ENCODE measurements around the gene TH. TPM values are rescaled to one million over a fixed set of nuclear protein-coding genes. Genes with fewer than 3 reads are reported as not detected.

Gene TH
- total and polyA plus RNA-seq, 4 donors = 0.99 to 8.8 (median 1.3) TPM

DNA sequence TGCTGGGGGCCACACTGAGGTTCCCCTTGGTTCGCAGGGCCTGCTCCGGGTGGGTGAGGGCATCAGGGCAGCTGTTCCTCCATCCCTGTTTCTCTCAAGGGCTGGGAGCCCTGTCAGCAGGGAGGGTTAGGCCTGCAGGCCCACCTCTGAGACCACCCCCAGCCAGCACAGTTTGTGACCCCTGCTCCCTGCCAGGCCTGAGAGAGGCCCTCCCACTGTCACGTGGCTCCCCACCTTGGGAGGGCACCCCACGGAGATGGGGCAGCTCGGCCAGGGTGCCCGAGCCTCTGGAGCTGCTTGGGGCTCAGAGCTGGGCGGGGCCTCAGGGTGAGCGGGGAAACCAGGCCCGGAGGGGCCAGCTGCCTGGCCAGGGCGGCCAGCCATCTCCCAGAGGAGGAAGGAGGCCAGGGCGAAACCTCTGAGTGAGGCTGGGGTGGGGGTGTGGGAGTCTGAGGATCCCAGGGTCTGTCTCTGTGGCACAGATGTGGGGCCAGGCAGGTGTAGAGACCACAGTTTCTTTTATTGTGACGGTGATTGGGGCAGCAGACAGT is 8.1 kb downstream of the TH start:
- no peak overlapping the region for H3K4me3 ChIP-seq (ENCODE audit: low read depth, low read length)
- H3K4me1 ChIP-seq (ENCODE audit: control insufficient read depth, insufficient read depth, low read length) = peaks cover 17% of the 10 kb centered on the region
- H3K9me3 ChIP-seq (ENCODE audit: control insufficient read depth, insufficient read depth, low read length) = no peaks in the 10 kb centered on the region
- no peaks in the 10 kb centered on the region for H3K36me3 ChIP-seq (ENCODE audit: control insufficient read depth, insufficient read depth, low read length)
- H3K27ac ChIP-seq (ENCODE audit: low read depth, low read length) = no peak overlapping the region
- no peaks in the 10 kb centered on the region for H3K27me3 ChIP-seq (ENCODE audit: control insufficient read depth, insufficient read depth, low read length)
- 58% methylated on average over 12 of the region's 12 CpGs for WGBS (ENCODE audit: insufficient coverage)
- no peak for DNase-seq (ENCODE audit: low read depth in 4 of 6, low spot score in 6 of 6)

DNA sequence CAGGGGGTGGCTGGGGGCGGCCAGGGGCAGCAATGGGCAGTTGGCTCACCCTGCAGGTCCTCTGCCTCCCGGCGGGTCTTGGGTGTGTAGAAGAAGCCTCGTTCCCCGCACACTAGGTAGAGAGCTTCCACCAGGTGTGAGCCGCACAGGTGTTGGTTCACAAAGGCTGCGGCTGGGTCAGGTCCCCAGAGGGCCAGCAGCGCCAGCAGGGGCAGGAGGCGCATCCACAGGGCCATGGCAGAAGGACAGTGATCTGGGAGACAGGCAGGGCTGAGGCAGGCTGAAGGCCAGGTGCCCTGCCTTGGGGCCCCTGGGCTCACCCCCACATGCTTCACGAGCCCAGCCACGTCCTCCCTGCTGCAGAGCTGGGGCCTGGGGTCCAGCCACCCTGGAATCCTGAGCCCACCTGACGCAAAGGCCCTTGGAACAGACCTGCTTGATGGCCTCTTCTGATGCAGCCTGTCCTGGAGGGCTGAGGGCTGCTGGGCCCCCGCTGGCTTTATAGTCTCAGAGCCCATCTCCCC is 10.8 kb downstream of the TH start, which contains the start of gene INS:
Gene INS (minus strand): TSS at position 474 of the 524 bp plus-strand sequence. CDS start 238 bp downstream, at position 236.
- no peaks in the 10 kb centered on the region for H3K27me3 ChIP-seq (ENCODE audit: control insufficient read depth, insufficient read depth, low read length)
- WGBS (ENCODE audit: insufficient coverage) = 89% methylated on average over 11 of the region's 13 CpGs

GRCh38 chr11:2159536-2160413 is 11.8 kb downstream of the TH start:
- no peak for DNase-seq (ENCODE audit: low read depth in 4 of 6, low spot score in 6 of 6)
- WGBS (ENCODE audit: insufficient coverage) = 74% methylated on average over 31 of the region's 36 CpGs
- Histone ChIP-seq H3K9me3 (ENCODE audit: control insufficient read depth, insufficient read depth, low read length) (no peaks in the 10 kb centered on the region), H3K36me3 (ENCODE audit: control insufficient read depth, insufficient read depth, low read length) (no peaks in the 10 kb centered on the region), H3K27ac (ENCODE audit: low read depth, low read length) (no peak overlapping the region), H3K4me1 (ENCODE audit: control insufficient read depth, insufficient read depth, low read length) (peaks cover 30% of the 10 kb centered on the region), H3K27me3 (ENCODE audit: control insufficient read depth, insufficient read depth, low read length) (no peaks in the 10 kb centered on the region), H3K4me3 (ENCODE audit: low read depth, low read length) (no peak overlapping the region)

More for the DNA sequence above, 10.8 kb downstream of the TH start, which contains the start of gene INS:
- peaks cover 25% of the 10 kb centered on the region for H3K4me1 ChIP-seq (ENCODE audit: control insufficient read depth, insufficient read depth, low read length)
- H3K9me3 ChIP-seq (ENCODE audit: control insufficient read depth, insufficient read depth, low read length) = no peaks in the 10 kb centered on the region
- DNase-seq (ENCODE audit: low read depth in 4 of 6, low spot score in 6 of 6) = no peak
- H3K4me3 ChIP-seq (ENCODE audit: low read depth, low read length) = no peak within 1 kb of the TSS
- no peak within 1 kb of the TSS for H3K27ac ChIP-seq (ENCODE audit: low read depth, low read length)
- H3K36me3 ChIP-seq (ENCODE audit: control insufficient read depth, insufficient read depth, low read length) = no peaks in the 10 kb centered on the region

DNA sequence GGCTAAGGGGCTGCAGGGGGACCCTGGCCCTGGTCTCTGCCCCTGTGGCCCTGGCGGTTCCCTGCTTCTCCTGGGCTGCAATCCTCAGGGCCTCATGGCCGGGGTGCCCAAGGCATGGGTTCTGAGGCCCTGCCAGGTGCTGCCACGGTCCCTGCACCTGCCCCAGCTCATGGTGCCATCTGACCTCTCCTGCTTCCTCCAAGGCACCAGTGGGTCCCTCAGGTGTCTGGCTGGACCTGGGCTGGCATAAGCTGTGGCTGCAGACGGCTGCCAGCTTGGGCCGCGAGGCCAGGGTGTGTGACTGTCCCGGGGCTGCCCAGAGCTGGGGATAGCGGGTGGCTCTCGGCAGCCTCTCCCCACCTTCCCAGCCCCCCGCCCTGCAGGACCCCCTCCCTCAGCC is 12.6 kb downstream of the TH start:
- no peaks in the 10 kb centered on the region for H3K27me3 ChIP-seq (ENCODE audit: control insufficient read depth, insufficient read depth, low read length)
- DNase-seq (ENCODE audit: low read depth in 4 of 6, low spot score in 6 of 6) = no peak
- no peaks in the 10 kb centered on the region for H3K9me3 ChIP-seq (ENCODE audit: control insufficient read depth, insufficient read depth, low read length)
- 87% methylated on average over 3 of the region's 10 CpGs for WGBS (ENCODE audit: insufficient coverage)
- peaks cover 30% of the 10 kb centered on the region for H3K4me1 ChIP-seq (ENCODE audit: control insufficient read depth, insufficient read depth, low read length)
- H3K4me3 ChIP-seq (ENCODE audit: low read depth, low read length) = no peak overlapping the region
- no peaks in the 10 kb centered on the region for H3K36me3 ChIP-seq (ENCODE audit: control insufficient read depth, insufficient read depth, low read length)
- H3K27ac ChIP-seq (ENCODE audit: low read depth, low read length) = no peak overlapping the region

- no peak for DNase-seq (ENCODE audit: low read depth in 4 of 6, low spot score in 6 of 6)
- 55% methylated on average over 10 of the region's 13 CpGs for WGBS (ENCODE audit: insufficient coverage)
These were observed 13.3 kb downstream of the TH start for GRCh38 chr11:2158296-2158737.

DNA sequence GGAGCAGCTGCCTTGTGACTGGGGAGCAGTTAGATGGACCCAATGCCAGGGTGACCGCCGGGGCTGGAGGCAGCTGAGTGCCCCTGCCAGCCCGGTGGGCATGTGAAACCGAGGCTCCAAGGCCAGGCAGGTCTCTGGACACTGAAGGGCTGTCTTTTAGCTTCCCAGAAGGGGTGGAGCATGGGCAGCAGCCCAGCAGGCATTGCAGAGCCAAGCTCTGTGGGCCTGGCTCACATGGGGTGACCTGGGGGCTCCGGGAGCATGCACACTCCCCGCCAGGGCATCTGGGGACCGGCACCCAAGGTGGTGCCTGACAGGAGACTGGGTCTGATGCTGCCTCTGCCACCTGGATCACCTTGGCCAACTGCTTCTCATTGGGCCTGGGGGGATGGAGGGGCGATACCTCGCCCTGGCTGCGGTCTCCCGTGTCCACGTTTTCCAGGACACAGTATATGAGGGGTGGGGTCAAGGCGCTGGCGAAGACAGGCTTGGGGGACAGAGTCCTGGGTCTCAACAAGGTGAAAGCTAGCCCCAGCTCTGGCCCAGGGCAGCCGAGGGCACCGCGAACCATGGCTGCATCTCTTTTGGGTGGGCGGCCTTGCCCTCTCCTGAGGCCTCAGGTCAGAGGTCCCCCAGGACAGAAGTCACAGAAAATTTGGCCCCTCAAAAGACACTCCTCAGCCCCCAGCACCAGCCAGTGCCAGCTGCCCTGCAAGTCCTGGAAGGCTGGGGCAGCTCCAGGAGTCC is 14.1 kb downstream of the TH start:
- no peaks in the 10 kb centered on the region for H3K27me3 ChIP-seq (ENCODE audit: control insufficient read depth, insufficient read depth, low read length)
- 78% methylated on average over 18 of the region's 18 CpGs for whole genome bisulfite sequencing (ENCODE audit: insufficient coverage)

More at GRCh38 chr11:2158296-2158737, 13.3 kb downstream of the TH start:
- Histone ChIP-seq H3K4me1 (ENCODE audit: control insufficient read depth, insufficient read depth, low read length) (peaks cover 30% of the 10 kb centered on the region), H3K9me3 (ENCODE audit: control insufficient read depth, insufficient read depth, low read length) (no peaks in the 10 kb centered on the region), H3K36me3 (ENCODE audit: control insufficient read depth, insufficient read depth, low read length) (no peaks in the 10 kb centered on the region), H3K27ac (ENCODE audit: low read depth, low read length) (no peak overlapping the region), H3K27me3 (ENCODE audit: control insufficient read depth, insufficient read depth, low read length) (no peaks in the 10 kb centered on the region), H3K4me3 (ENCODE audit: low read depth, low read length) (no peak overlapping the region)

GRCh38 chr11:2156416-2157182 is 15.0 kb downstream of the TH start:
- Histone ChIP-seq H3K36me3 (ENCODE audit: control insufficient read depth, insufficient read depth, low read length) (no peaks in the 10 kb centered on the region), H3K4me3 (ENCODE audit: low read depth, low read length) (no peak overlapping the region), H3K9me3 (ENCODE audit: control insufficient read depth, insufficient read depth, low read length) (no peaks in the 10 kb centered on the region), H3K4me1 (ENCODE audit: control insufficient read depth, insufficient read depth, low read length) (peaks cover 37% of the 10 kb centered on the region), H3K27me3 (ENCODE audit: control insufficient read depth, insufficient read depth, low read length) (no peaks in the 10 kb centered on the region), H3K27ac (ENCODE audit: low read depth, low read length) (peak overlapping the region; percentile 25)
- WGBS (ENCODE audit: insufficient coverage) = 40% methylated on average over 19 of the region's 19 CpGs
- DNase-seq (ENCODE audit: low read depth in 4 of 6, low spot score in 6 of 6) = peak in 4 of 6 donors; percentile 28 to 83 (median 52)

More for the DNA sequence above, 14.1 kb downstream of the TH start:
- peaks cover 30% of the 10 kb centered on the region for H3K4me1 ChIP-seq (ENCODE audit: control insufficient read depth, insufficient read depth, low read length)
- H3K4me3 ChIP-seq (ENCODE audit: low read depth, low read length) = no peak overlapping the region
- H3K9me3 ChIP-seq (ENCODE audit: control insufficient read depth, insufficient read depth, low read length) = no peaks in the 10 kb centered on the region
- no peak overlapping the region for H3K27ac ChIP-seq (ENCODE audit: low read depth, low read length)
- no peak for DNase-seq (ENCODE audit: low read depth in 4 of 6, low spot score in 6 of 6)
- H3K36me3 ChIP-seq (ENCODE audit: control insufficient read depth, insufficient read depth, low read length) = no peaks in the 10 kb centered on the region

DNA sequence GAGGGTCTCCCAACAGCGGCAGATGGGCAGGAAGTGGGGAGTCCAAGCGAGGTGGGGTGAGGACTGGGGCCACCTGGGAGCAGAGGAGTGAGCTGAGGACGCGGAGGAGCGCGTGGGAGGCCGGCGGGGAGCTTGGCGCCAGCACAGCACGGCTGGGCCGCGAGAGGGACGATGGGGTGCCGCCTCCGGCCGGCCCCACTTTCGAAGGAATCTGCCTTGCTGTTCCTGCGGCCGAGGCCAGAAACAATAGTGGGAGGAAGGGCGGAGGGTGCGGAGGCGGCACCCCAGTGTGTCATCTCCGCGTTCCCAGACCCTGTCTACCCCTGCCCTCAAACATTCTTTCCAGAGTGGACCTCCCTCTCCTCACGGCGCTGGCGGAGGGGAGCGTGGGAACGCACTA is 16.1 kb downstream of the TH start:
- 72% methylated on average over 25 of the region's 29 CpGs for WGBS (ENCODE audit: insufficient coverage)
- peaks cover 3% of the 10 kb centered on the region for H3K27me3 ChIP-seq (ENCODE audit: control insufficient read depth, insufficient read depth, low read length)
- no peaks in the 10 kb centered on the region for H3K36me3 ChIP-seq (ENCODE audit: control insufficient read depth, insufficient read depth, low read length)
- peaks cover 48% of the 10 kb centered on the region for H3K4me1 ChIP-seq (ENCODE audit: control insufficient read depth, insufficient read depth, low read length)
- H3K27ac ChIP-seq (ENCODE audit: low read depth, low read length) = peak overlapping the region; percentile 25
- no peaks in the 10 kb centered on the region for H3K9me3 ChIP-seq (ENCODE audit: control insufficient read depth, insufficient read depth, low read length)
- DNase-seq (ENCODE audit: low read depth in 4 of 6, low spot score in 6 of 6) = no peak
- H3K4me3 ChIP-seq (ENCODE audit: low read depth, low read length) = no peak overlapping the region

DNA sequence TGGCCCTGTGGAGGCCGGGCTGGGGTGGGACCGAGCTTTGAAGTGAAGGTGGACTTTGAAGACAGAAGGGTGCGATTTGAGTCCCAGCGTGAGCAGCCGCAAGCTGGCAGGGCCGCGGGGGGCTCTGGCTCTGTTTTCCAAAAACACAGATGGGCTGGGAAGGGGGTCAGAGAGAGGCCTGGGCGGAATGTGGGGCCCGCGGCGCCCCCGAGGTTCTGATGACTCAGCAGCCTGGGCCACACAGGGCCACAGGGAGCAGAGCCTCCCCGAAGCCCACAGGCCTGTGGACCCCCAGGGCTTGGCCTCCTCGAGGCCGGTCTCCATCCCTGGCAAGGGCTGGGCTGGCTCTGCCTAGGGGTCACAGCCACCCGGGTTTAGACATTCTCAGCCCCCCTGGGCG is 16.7 kb downstream of the TH start:
- 81% methylated on average over 17 of the region's 17 CpGs for WGBS (ENCODE audit: insufficient coverage)
- H3K4me3 ChIP-seq (ENCODE audit: low read depth, low read length) = no peak overlapping the region
- no peak for DNase-seq (ENCODE audit: low read depth in 4 of 6, low spot score in 6 of 6)
- peaks cover 4% of the 10 kb centered on the region for H3K27me3 ChIP-seq (ENCODE audit: control insufficient read depth, insufficient read depth, low read length)
- no peaks in the 10 kb centered on the region for H3K9me3 ChIP-seq (ENCODE audit: control insufficient read depth, insufficient read depth, low read length)
- H3K36me3 ChIP-seq (ENCODE audit: control insufficient read depth, insufficient read depth, low read length) = no peaks in the 10 kb centered on the region
- peaks cover 51% of the 10 kb centered on the region for H3K4me1 ChIP-seq (ENCODE audit: control insufficient read depth, insufficient read depth, low read length)
- H3K27ac ChIP-seq (ENCODE audit: low read depth, low read length) = no peak overlapping the region

Measured in spinal cord (tissue), 10 donors.